NCI-H460 (cell line): Measurements from ENCODE around the gene SP7. TPM values are rescaled to one million over a fixed set of nuclear protein-coding genes. Genes with fewer than 3 reads are reported as not detected.

ENCODE experiments used
- DNase-seq: peaks from one replicate; pipeline ENCODE4 v3.0.0-alpha.2; 2016; ENCODE audit warnings: low read depth; ENCODE audit errors: extremely low read depth
- total RNA-seq: library from RNA; depleted of rRNA; stranded (reverse); fragments of >200 nt; shearing (Covaris generic); gene quantifications from 2 replicates; pipeline ENCODE4 v1.2.3, GENCODE V29; 2014; rRNA removed

Gene SP7
- total RNA-seq, 1 experiment from 2014 or later: not detected

DNA sequence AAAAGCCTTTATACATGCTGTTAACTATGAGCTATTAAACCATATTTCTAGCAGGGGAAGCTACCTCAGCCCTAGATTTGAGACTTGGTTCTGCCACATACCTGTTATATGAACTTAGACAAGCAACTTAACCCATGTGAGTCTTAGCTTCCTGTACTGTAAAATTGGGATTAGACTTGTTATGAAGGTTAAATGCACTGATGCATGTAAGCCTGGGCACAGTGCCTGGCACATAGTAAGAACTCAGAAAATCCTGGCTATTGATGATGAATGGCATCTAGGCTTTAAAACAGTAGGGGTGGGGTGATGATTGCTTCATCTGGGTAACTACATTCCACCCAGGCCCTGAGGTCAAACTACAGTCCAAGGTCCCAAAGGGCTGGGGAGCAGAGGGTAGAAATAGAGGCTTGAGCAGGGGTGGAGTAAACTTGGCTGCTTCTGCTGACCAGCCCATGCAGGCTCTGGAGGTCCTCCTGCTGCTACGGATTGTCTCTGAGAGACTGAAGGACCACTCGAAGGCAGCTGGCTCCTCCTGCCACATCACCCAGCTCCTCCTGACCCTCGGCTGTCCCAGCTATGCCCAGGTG lies 56.8 kb downstream of the SP7 start:
- DNase-seq: no peak

- no peak for DNase-seq
Observed at GRCh38 chr12:53277981-53278380, 58.2 kb downstream of the SP7 start.

Other genes with a start within 250 kb of the SP7 start
- 53.1 and 54.9 TPM in 2 replicates for gene IGFBP6, start 238.7 kb downstream of the SP7 start, total RNA-seq
- not detected in 2 replicates for gene SOAT2, start 232.9 kb downstream of the SP7 start, total RNA-seq
- 12.3 and 14.9 TPM in 2 replicates for gene ZNF740, start 155.6 kb downstream of the SP7 start, total RNA-seq
- gene CSAD, start 155.4 kb downstream of the SP7 start, total RNA-seq: 5.6 and 12.6 TPM in 2 replicates
- gene ITGB7, start 129.1 kb downstream of the SP7 start, total RNA-seq: not detected in 2 replicates
- gene RARG, start 104.1 kb downstream of the SP7 start, total RNA-seq: 8.5 and 12.0 TPM in 2 replicates
- 12.3 and 15.7 TPM in 2 replicates for gene ESPL1, start 68.1 kb downstream of the SP7 start, total RNA-seq
- 346 and 357 TPM in 2 replicates for gene PFDN5, start 40.8 kb downstream of the SP7 start, total RNA-seq
- gene MYG1, start 36.7 kb downstream of the SP7 start, total RNA-seq: 112 and 124 TPM in 2 replicates
- 92.3 and 98.9 TPM in 2 replicates for gene AAAS, start 14.7 kb downstream of the SP7 start, total RNA-seq
- 49.4 and 51.7 TPM in 2 replicates for gene SP1, start 43.8 kb upstream of the SP7 start, total RNA-seq
- gene AMHR2, start 87.5 kb upstream of the SP7 start, total RNA-seq: 0.15 TPM in 1 of 2 replicates, not detected in the other
- 119 and 129 TPM in 2 replicates for gene PRR13, start 105.4 kb upstream of the SP7 start, total RNA-seq
- gene PCBP2, start 115.7 kb upstream of the SP7 start, total RNA-seq: 215 and 326 TPM in 2 replicates
- gene MAP3K12, start 163.1 kb upstream of the SP7 start, total RNA-seq: 4.5 and 6.3 TPM in 2 replicates
- 33.9 and 34.6 TPM in 2 replicates for gene TARBP2, start 164.9 kb upstream of the SP7 start, total RNA-seq
- 1.0 TPM in 1 of 2 replicates, not detected in the other for gene NPFF, start 171.1 kb upstream of the SP7 start, total RNA-seq